C4-2B (cell line): ENCODE measurements around the gene CRTC3.

ENCODE experiments used
- ZFX ChIP-seq: fragments of 450-650 bp; IDR thresholded peaks from 2 replicates; pipeline ENCODE4 v1.6.1; 2017
- TF ChIP-seq, protein P1 (sequence below): fragments of 450-650 bp; conservative IDR thresholded peaks from 2 replicates; pipeline ENCODE4 v1.5.1; 2017; ENCODE audit warnings: mild to moderate bottlenecking

DNA sequence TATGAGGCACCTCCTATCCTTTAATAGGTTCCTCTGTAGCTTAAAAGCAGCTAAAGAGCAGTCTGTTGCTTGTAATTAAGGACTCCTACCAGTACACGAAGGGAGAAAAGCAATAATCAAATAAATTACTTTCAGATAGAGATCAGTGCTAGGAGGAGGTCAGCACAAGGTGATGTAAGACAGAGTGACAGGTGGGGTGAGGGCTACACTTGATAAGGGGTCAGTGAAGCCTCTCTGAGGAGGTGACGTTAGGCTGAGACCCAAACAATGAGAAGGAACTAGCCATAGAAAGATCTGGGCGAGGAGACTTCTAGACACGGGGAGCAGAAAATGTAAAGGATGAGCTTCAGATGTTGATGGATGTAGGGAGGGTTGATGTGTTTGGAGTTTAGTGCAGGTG is 129.8 kb downstream of the CRTC3 start:
- TF ChIP-seq, protein P1, sequence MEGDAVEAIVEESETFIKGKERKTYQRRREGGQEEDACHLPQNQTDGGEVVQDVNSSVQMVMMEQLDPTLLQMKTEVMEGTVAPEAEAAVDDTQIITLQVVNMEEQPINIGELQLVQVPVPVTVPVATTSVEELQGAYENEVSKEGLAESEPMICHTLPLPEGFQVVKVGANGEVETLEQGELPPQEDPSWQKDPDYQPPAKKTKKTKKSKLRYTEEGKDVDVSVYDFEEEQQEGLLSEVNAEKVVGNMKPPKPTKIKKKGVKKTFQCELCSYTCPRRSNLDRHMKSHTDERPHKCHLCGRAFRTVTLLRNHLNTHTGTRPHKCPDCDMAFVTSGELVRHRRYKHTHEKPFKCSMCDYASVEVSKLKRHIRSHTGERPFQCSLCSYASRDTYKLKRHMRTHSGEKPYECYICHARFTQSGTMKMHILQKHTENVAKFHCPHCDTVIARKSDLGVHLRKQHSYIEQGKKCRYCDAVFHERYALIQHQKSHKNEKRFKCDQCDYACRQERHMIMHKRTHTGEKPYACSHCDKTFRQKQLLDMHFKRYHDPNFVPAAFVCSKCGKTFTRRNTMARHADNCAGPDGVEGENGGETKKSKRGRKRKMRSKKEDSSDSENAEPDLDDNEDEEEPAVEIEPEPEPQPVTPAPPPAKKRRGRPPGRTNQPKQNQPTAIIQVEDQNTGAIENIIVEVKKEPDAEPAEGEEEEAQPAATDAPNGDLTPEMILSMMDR: no peak
- TF ChIP-seq ZFX: no peak
